Right atrium auricular region (tissue), 2 donors: ENCODE measurements around the gene NEDD8. TPM values are rescaled to one million over a fixed set of nuclear protein-coding genes. Genes with fewer than 3 reads are reported as not detected.

Experiments
- DNase-seq: peaks from one replicate; pipeline ENCODE4 v3.0.0-alpha.2; 2019; ENCODE audit warnings: low spot score
- H3K27ac ChIP-seq, 2 donors: fragments of 200-600 bp; sonication (generic); 1 replicate in 1 of 2; 2 replicates in 1 of 2; pipeline ENCODE4 v1.5.1; 2016 to 2019
- H3K27me3 ChIP-seq, 2 donors: fragments of 200-600 bp; sonication (generic); one replicate each; pipeline versions ENCODE4 v1.5.1 to v1.6.0; 2017 to 2019
- H3K36me3 ChIP-seq: fragments of 200-600 bp; sonication (generic); one replicate; pipeline ENCODE4 v1.5.1; 2016
- H3K4me1 ChIP-seq, 2 donors: fragments of 200-600 bp; sonication (generic); one replicate each; pipeline versions ENCODE4 v1.5.1 to v1.6.0; 2017 to 2019
- H3K4me3 ChIP-seq, 2 donors: fragments of 200-600 bp; sonication (generic); 1 replicate in 1 of 2; 2 replicates in 1 of 2; pipeline ENCODE4 v1.5.1; 2017 to 2019; ENCODE audit warnings: mild to moderate bottlenecking in 1 of 2, moderate library complexity in 1 of 2
- H3K9me3 ChIP-seq, 2 donors: fragments of 200-600 bp; sonication (generic); one replicate each; pipeline ENCODE4 v1.5.1; 2019
- total RNA-seq, 2 donors: library from RNA; depleted of rRNA; stranded (reverse); fragments of >200 nt; gene quantifications; one replicate each; pipeline ENCODE4 v1.1.0, GENCODE V29; 2016
- TF ChIP-seq, protein P1 (sequence below), 2 donors: fragments of 200-600 bp; sonication (generic); IDR thresholded peaks; one replicate each; pipeline ENCODE4 v1.5.1; 2019; ENCODE audit warnings: antibody characterized with exemption in 2 of 2

NEDD8 gene
- total RNA-seq, 2 donors from 2014 or later = 184 to 206 TPM

DNA sequence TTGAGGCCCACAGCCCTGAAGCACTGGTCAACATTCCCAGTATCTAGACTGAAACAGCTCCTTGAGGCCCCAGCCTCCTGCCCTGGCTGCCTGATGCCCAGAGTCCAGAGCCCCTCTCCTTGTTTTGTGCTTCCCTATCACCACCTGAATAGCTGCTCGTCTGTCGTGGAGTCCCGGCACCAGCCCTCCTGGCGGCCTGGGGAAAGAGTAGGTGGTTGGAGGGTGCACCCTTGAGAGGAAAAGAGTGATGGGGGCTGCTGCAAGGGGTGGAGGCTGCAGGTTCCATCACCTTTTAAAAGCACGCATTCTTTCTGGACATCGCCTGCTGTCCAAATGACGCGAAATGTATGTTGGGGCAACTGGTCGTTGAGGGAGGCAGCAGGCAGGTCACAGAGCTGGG is 36.1 kb upstream of the NEDD8 start:
- H3K36me3 ChIP-seq = peaks cover 9% of the 10 kb centered on the region
- H3K9me3 ChIP-seq = no peaks in the 10 kb centered on the region
- TF ChIP-seq, protein P1, sequence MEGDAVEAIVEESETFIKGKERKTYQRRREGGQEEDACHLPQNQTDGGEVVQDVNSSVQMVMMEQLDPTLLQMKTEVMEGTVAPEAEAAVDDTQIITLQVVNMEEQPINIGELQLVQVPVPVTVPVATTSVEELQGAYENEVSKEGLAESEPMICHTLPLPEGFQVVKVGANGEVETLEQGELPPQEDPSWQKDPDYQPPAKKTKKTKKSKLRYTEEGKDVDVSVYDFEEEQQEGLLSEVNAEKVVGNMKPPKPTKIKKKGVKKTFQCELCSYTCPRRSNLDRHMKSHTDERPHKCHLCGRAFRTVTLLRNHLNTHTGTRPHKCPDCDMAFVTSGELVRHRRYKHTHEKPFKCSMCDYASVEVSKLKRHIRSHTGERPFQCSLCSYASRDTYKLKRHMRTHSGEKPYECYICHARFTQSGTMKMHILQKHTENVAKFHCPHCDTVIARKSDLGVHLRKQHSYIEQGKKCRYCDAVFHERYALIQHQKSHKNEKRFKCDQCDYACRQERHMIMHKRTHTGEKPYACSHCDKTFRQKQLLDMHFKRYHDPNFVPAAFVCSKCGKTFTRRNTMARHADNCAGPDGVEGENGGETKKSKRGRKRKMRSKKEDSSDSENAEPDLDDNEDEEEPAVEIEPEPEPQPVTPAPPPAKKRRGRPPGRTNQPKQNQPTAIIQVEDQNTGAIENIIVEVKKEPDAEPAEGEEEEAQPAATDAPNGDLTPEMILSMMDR (IDR thresholded peaks at IDR 0.05) = no peak
- no peaks in the 10 kb centered on the region for H3K27me3 ChIP-seq
- H3K27ac ChIP-seq = no peak overlapping the region
- H3K4me3 ChIP-seq = no peak overlapping the region
- DNase-seq = no peak
- peaks cover 0 to 11% of the 10 kb centered on the region in 2 donors for H3K4me1 ChIP-seq

DNA sequence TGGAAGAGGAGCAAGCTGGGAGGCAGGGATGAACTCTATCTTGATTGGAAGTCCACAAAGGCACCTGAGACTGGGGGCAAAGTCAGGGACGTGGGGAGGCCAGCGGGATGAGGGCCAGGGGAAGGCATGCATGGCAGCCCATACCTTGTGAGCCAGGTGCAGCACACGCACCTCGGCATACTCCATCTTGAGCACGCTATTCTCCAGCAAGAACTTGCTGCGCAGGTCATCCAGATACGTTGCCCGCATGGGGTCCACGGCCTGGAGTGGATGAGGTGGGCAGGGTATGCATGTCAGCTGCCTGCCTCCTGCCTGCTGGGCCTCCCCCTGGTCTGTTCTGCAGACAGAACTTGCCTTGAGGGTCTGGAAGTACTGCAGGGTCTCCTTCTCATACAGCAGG is 35.3 kb upstream of the NEDD8 start:
- Histone ChIP-seq H3K27me3 (no peaks in the 10 kb centered on the region), H3K36me3 (peaks cover 9% of the 10 kb centered on the region), H3K4me3 (no peak overlapping the region), H3K4me1 (peaks cover 0 to 11% of the 10 kb centered on the region in 2 donors), H3K9me3 (no peaks in the 10 kb centered on the region), H3K27ac (no peak overlapping the region)
- TF ChIP-seq, protein P1 (IDR thresholded peaks at IDR 0.05) = no peak
- no peak for DNase-seq

DNA sequence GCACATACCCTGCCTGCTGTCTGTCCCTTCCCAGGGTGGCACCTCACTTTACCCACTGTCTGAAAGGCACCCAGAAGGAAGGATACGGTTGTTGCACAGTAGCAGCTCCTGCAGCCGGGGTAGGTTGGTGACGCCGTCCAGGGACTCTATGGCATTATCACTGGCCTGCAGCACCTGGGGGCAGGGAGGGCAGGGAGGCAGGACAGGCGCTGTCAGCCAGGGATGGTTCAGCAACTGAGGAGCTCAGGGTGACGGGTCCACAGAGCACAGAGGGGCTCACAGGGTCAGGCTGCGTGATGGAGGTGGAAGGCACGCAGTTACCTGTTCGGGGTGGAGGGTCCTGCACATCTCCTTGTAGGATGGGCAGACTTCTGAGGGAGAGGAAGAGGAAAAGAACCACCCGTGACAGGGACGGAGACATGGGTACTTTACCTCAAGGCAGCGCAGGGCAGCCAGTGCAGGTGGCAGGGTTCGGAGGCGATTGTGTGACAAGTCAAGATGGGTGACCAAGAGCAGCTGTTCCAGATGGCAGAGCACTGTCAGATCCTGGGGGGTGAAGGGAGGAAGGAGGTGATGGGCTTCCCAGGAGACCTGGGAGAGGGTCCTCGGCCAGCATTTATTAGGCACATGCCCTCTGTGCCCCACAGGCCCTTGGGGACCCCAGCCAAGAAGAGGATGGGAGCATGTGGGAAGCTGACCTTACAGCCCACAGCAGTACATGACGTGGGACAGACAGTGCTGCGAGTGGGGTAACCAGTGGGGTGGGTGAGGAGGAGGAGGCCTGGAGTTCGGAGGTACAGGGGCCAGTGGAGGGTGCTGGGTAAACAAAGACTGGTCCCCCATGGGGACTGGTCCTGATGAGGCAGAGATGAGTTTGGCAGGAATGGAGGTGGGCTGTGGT is 34.4 kb upstream of the NEDD8 start:
- Histone ChIP-seq H3K4me1 (peaks cover 0 to 6% of the 10 kb centered on the region in 2 donors), H3K9me3 (no peaks in the 10 kb centered on the region), H3K27me3 (no peaks in the 10 kb centered on the region), H3K4me3 (no peak overlapping the region), H3K36me3 (peaks cover 9% of the 10 kb centered on the region), H3K27ac (no peak overlapping the region)
- TF ChIP-seq, protein P1 (IDR thresholded peaks at IDR 0.05) = no peak
- DNase-seq = no peak

DNA sequence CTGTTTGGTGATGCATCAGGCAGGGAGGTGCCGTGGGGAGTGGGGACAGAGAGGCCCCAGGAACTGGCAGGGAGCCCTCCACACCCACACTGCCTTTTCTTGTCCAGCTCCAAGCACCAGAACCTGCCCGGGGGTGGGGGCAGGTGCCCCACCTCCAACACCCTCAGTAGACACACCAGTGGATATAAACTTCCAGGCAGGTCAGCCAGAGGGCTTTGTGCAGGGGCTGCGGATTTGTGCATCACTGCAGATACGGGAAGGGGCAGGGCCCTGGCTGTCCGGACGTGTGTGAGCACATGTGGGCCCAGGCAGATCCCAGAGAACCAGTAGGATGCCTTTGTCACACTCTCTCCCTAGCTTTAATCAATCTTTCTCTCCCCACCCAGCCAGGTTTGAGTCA is 32.1 kb upstream of the NEDD8 start:
- TF ChIP-seq, protein P1 (IDR thresholded peaks at IDR 0.05) = no peak
- H3K36me3 ChIP-seq = peaks cover 9% of the 10 kb centered on the region
- DNase-seq = no peak

DNA sequence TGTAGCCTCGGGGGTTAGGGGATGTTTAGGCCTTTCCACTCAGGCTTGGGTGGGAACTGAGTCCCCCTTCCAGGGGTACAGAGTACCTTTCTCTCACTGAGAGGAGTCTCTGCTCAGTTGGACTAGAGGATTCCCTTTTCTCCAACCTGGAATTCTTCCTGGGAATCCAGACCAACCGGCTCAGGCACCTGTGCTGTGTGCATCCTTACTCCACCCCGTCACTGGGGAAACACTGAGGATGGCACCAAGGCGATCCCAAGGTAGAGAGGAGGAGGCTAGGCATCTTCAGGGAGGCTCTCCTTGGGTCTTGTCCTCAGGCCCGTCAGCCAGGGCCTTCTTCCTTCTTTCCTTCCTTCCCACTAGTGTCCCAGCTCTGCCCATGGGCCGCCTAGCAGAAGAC is 31.7 kb upstream of the NEDD8 start:
- no peak for DNase-seq
- Histone ChIP-seq H3K27ac (no peak overlapping the region), H3K4me3 (no peak overlapping the region), H3K36me3 (peaks cover 9% of the 10 kb centered on the region), H3K27me3 (no peaks in the 10 kb centered on the region), H3K9me3 (no peaks in the 10 kb centered on the region), H3K4me1 (no peaks in the 10 kb centered on the region)
- TF ChIP-seq, protein P1 (IDR thresholded peaks at IDR 0.05) = no peak

More for the DNA sequence above, 32.1 kb upstream of the NEDD8 start:
- Histone ChIP-seq H3K4me1 (no peaks in the 10 kb centered on the region), H3K27ac (no peak overlapping the region), H3K27me3 (no peaks in the 10 kb centered on the region), H3K4me3 (no peak overlapping the region), H3K9me3 (no peaks in the 10 kb centered on the region)
